GM19351 (cell line): ENCODE measurements around the gene LHFPL3.

ENCODE experiments used
- ATAC-seq: cut with Tn5 transposase; IDR thresholded peaks from one replicate; pipeline ENCODE4 v1.9.1; 2021; ENCODE audit warnings: mild to moderate bottlenecking, moderate library complexity; ENCODE audit not compliant: unreplicated experiment

LHFPL3 gene

GRCh38 chr7:104839842-104840241 is 511.4 kb downstream of the LHFPL3 start:
- no peak for ATAC-seq

- no peak for ATAC-seq
Measured at GRCh38 chr7:104841798-104842197, 513.4 kb downstream of the LHFPL3 start.

GRCh38 chr7:104843198-104843597 is 514.8 kb downstream of the LHFPL3 start:
- no peak for ATAC-seq

GRCh38 chr7:104845557-104845956 is 517.2 kb downstream of the LHFPL3 start:
- ATAC-seq = no peak

GRCh38 chr7:104846731-104847130 is 518.3 kb downstream of the LHFPL3 start:
- ATAC-seq = no peak

DNA sequence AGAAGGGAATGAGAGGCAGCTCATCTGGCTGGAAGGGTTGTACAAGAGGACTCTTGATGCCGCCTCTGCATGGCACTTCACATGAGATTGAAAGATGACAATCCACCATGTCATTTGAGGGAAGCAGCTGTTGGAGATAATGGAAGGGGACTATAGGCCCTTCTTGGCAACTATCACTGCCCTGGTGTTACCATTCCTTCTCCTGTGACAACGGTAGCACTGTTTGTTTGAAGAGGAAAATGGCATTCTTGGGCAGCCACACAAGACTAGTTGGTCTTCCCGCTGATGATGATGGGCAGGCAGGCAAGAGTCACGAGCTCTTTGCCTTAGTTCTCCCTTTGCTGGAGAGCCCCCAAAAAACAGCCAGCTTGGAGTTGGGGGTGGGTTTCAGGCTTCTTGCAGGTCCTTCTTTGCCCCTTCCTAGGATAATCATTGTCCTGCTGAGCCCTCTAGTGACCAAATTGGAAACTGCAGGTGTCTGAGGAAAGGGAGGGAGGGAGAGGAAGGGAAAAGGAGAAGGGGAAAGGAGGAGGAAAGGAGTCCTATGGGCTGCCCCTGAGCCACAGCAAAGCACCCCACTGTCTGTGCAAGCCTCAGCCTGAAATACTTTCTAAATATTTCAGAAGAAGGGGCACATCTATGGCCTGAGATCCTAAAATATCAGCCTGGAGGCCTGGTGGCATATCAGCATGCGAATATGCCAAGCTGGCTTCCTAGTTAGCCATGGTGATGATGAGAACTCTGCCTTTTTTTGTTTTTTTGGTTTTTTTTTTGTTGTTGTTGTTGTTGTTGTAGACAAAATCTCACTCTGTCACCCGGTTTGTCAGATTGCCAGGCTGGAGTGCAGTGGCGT is 520.0 kb downstream of the LHFPL3 start:
- ATAC-seq = peak; percentile 65

- no peak for ATAC-seq
Measured at GRCh38 chr7:104850374-104850773, 522.0 kb downstream of the LHFPL3 start.

DNA sequence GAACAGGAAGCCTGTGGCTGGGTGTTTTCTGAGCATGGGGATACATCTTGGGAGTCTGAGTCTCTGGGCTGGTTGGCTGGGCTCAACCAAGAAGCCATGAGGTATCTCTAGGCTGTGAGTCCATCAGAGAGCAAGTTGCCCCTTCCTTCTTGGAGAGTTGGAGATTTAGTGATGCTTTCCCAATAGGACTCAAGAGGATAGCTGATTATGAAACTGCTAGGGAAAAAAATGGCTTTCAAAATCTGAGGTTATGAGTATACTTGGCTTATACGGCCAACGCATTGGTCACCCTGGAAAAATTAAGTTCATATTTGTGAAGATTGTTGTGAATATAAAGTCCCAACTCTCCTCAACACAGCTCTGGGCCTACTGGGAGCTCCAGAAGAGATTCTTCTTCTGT is 522.9 kb downstream of the LHFPL3 start:
- ATAC-seq = no peak

DNA sequence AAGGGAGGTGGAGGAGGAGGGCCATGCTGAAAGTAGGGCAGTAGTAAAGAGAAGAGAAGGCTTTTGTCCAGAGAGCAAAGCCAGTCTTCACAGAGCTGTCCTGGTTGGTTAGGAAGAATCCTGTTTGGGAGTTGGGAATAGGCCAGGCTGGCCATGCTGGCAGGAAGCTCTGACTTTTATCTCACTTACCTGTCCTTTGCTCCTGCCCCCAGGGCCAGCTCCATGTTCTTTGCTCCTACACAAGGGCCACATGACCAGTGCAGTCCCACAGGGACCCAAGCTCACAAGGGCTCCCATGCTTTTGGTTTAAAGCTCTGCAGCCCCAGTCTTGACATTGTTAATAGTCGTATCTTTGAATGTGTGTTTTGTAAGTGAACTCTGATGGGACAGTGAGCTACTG is 524.0 kb downstream of the LHFPL3 start:
- ATAC-seq = no peak

DNA sequence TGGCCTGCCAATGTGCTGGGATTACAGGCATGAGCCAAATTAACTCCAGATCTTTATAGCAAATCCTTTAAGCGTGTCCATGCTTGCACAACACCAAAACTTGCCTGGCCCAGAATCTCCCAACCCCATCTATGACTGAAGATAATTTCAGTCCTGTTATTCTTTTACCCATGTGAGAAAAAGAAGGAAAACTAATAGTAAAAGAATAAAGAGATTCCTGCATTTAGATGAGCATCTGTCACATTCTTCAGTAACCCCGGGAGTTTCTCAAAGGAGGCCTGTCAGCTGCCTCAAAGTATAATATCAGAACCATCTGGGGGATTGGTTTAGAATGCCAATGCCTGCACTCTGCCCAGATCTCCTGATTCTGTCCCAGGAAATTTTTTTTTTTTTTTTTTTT is 527.5 kb downstream of the LHFPL3 start:
- ATAC-seq = no peak

DNA sequence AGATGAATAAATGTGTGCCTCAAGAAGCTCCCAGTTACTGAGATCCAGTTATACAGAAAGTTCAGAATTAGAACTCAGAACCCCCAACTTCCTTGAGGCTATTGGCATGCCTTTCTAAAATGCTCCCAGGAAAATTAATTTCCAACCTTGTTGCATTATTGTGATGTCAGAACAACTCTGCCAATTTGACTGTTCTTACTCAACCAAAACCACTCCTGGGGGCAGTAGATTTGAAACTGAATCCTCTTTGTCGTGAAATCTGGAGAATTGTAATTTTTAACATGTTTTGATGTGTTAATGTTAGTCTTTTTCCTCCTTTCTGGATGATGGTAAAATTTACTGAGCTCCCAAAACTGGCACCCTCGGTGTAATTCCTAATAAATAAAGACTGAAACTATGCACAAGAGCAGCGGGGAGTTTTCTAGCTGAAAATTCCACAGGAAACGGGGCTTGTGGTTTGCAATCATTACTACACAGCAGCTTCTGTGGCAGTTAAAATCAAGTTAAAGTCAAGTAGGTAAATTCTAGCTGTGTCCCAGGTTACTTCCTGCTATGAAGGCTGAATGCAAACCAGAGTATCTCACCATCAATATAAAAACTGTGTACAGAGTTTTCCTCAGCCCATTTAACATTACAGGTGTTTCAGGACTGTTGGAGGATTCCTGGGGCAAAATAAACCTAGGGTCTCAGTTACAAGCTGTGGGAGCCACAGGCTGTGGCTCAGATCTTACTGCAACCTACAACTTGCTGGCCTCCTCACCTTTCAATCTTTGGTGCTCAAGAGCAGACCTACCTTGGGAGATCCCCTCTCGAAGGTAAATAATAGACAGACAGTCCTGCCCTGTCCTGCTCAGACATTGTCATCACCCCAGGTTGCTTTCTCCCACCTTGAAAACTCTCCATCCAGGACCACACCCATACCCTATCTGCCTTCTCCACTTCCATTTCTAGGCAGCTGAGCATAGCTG is 529.3 kb downstream of the LHFPL3 start:
- peak; percentile 61 for ATAC-seq

DNA sequence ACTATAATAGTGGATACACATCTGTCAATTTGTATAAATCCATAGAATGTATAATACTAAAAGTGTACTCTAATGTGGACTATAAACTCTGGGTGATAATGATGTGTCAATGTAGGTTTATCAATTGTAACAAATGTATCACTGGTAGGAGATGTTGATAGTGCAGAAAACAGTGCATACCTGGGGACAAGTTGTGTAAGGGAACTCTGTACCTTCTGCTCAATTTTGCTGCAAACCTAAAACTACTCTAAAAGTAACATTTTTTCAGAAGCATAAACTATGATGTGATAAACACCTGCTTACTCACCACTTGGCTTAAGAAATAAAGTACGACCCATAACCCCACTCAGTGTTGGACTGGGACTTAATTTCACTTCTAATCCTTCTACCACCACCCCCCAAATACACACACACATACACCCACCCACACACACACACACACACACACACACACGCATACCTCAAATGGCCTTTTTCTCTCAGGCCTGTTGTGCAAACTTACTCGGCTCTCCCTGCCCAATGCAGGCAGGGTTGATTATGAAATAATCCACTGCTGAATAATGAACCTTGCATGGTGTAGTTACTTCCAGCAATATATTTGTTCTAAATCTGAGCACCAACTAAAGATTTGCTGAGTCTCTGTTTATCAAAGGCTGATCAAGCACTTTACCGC is 531.5 kb downstream of the LHFPL3 start:
- no peak for ATAC-seq

GRCh38 chr7:104861729-104862390 is 533.5 kb downstream of the LHFPL3 start:
- no peak for ATAC-seq

- no peak for ATAC-seq
Measured at GRCh38 chr7:104862719-104863118, 534.3 kb downstream of the LHFPL3 start.

DNA sequence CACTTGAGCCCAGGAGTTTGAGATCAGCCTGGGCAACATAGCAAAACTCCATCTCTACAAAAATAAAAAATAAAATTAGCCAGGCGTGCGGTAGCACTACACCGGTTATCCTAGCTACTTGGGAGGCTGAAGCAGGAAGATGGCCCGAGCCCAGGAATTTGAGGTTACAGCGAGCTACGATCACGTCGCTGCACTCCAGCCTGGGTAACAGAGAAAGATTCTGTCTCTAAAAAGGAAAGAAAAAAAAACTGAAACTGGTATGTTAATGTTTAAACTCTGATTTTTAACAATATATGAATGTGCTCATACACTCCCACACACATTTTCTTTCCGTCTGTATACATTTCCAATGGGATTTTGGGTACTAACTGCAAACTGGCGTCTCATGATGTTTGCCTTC is 545.0 kb downstream of the LHFPL3 start:
- no peak for ATAC-seq

GRCh38 chr7:104878577-104878976 is 550.2 kb downstream of the LHFPL3 start:
- ATAC-seq = peak; percentile 83

DNA sequence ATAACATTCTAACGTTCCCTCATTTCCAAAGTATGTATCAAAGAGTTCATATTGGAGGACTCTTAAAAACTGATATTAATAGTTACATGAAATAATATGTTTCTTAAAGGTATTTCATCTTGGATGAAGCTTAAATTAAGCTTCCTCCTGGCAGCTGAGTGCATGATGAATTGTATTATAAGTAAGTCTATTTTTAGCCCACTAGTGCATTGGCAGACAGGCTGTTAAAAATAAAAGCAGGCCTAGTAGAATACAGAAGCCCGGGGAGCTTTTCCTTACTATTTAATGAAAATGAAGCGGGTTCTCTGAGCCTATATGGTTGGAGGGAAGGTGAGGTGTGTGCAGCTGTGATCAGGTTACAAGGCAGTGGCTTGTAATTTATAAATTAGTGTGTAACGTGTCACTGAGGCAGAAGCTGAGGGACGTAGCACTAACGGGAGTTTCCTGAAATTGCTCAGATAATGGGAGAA is 554.9 kb downstream of the LHFPL3 start:
- peak; percentile 11 for ATAC-seq

DNA sequence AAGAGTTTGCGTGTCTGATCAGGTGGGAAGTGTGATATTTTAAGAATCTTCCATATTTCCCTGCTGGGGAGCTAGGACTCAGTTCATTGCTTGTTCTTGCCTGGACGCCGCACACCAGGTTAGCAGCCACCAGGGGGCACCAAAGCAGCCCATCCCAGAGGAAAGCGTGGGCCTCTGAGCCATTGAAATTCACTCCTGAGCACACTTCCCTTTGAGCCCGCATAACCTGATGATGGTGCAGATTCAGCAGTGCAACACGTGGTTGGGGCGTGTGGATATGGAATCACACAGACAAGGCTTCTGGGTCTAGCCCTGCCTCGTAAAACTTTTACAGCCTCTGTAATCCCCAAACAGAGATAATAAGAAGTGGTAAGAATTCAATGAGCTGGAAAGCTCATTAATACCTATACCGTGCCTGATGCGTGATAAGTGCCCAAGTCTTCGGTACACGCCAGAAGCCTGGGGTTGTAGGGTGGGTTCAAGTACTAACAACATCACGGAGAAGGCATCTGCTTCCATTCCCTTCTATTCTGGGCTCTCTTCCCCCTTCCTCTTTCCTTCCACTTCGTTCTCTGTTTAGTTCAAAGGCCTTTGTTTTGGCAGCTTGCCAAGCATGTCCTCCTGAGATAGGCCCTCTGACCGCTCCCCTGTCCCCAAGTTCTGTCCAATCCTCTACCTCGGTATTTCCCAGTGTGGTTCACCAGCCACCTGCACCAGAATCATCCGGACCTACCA is 555.5 kb downstream of the LHFPL3 start:
- peak; percentile 89 for ATAC-seq

GRCh38 chr7:104886651-104887050 is 558.2 kb downstream of the LHFPL3 start:
- ATAC-seq = no peak

DNA sequence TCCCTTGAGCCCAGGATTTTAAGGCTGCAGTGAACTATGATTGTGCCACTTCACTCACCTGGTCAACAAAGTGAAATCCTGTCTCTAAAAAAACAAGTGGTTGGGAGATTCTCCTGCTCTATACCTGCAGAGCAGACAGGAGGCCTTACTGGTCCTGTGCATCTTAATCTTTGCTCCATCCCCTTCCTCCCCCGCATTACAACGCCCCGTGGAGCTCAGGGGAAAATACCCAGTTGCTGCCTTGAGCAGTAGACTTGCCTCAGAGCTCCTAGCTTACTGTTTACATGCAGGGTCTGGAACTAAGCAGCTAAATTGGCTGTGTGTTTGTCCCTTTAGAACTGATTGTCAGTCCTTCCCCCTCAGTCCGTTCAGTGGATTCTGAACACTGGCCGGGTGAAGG is 561.8 kb downstream of the LHFPL3 start:
- no peak for ATAC-seq
